ENCODE data around the gene SLC16A1.

DNA sequence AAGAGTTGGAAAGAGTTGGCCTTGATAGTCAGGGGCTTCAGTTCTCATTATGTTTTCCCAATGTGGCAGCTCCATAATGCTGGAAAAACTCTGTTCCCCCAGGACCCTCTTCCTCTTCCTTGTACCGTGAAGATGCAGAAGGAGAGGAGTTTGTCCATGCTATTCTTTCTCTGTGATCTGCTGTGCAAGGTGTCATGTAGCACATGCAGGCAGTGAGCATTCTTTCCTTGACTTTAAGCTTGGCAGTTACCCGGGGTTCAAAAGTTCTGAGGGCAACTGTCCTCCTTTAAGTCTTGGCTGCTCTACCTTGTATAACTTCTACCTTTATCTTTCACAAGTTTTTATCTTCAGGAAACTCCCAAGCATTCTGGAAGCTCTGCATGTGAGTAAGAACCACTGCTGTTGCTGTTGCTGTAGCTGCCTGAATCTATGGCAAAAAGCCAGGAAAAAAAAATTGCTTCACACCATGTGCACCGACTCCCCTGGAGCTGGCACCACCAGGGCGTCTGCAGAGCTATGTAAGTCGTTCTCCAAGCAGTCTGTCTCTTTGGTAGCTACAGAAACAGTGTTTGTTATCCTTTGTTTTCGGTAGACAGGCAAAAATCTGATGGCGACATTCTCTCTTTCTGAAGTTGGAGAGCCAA is 42.7 kb upstream of the SLC16A1 start:
- TF ChIP-seq, protein P1, sequence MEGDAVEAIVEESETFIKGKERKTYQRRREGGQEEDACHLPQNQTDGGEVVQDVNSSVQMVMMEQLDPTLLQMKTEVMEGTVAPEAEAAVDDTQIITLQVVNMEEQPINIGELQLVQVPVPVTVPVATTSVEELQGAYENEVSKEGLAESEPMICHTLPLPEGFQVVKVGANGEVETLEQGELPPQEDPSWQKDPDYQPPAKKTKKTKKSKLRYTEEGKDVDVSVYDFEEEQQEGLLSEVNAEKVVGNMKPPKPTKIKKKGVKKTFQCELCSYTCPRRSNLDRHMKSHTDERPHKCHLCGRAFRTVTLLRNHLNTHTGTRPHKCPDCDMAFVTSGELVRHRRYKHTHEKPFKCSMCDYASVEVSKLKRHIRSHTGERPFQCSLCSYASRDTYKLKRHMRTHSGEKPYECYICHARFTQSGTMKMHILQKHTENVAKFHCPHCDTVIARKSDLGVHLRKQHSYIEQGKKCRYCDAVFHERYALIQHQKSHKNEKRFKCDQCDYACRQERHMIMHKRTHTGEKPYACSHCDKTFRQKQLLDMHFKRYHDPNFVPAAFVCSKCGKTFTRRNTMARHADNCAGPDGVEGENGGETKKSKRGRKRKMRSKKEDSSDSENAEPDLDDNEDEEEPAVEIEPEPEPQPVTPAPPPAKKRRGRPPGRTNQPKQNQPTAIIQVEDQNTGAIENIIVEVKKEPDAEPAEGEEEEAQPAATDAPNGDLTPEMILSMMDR (conservative IDR thresholded peaks at IDR 0.05 in 1 of 2, IDR thresholded peaks at IDR 0.05 in 1 of 2; ENCODE audit: extremely low read depth in 1 of 2, insufficient read depth in 1 of 2, low read depth in 1 of 2, low read length in 2 of 2), result no peak
- no peak for TF ChIP-seq EZH2 (IDR thresholded peaks at IDR 0.05; ENCODE audit: borderline replicate concordance, low read length)
